Parathyroid adenoma (tissue), 2 donors: Measurements from ENCODE around the gene DIAPH2.

Experiments
- H2AFZ ChIP-seq: fragments of 300-600 bp; sonication (generic); one replicate; pipeline ENCODE4 v1.7.0; 2017; ENCODE audit warnings: antibody characterized with exemption, mild to moderate bottlenecking
- H3K27ac ChIP-seq: fragments of 300-600 bp; sonication (generic); one replicate; pipeline ENCODE4 v1.7.0; 2017
- H3K27me3 ChIP-seq: fragments of 300-600 bp; sonication (generic); one replicate; pipeline ENCODE4 v1.7.0; 2017; ENCODE audit warnings: low read length; ENCODE audit not compliant: control insufficient read depth, insufficient read depth
- H3K36me3 ChIP-seq: fragments of 300-600 bp; sonication (generic); one replicate; pipeline ENCODE4 v1.7.0; 2017; ENCODE audit warnings: low read length; ENCODE audit not compliant: control insufficient read depth, insufficient read depth
- H3K4me1 ChIP-seq: fragments of 300-600 bp; sonication (generic); one replicate; pipeline ENCODE4 v1.7.0; 2017; ENCODE audit warnings: control low read depth
- H3K4me2 ChIP-seq: fragments of 300-600 bp; sonication (generic); one replicate; pipeline ENCODE4 v1.7.0; 2017; ENCODE audit warnings: low read length
- H3K4me3 ChIP-seq: fragments of 300-600 bp; sonication (generic); one replicate; pipeline ENCODE4 v1.7.0; 2017; ENCODE audit warnings: low read depth, low read length
- H3K79me2 ChIP-seq: fragments of 300-600 bp; sonication (generic); one replicate; pipeline ENCODE4 v1.7.0; 2017; ENCODE audit warnings: control low read depth
- H3K9ac ChIP-seq: fragments of 300-600 bp; sonication (generic); one replicate; pipeline ENCODE4 v1.7.0; 2017; ENCODE audit warnings: mild to moderate bottlenecking
- H3K9me3 ChIP-seq: fragments of 300-600 bp; sonication (generic); one replicate; pipeline ENCODE4 v1.7.0; 2017; ENCODE audit warnings: low read length; ENCODE audit not compliant: control insufficient read depth
- CTCF ChIP-seq: fragments of 300-600 bp; sonication (generic); IDR thresholded peaks from one replicate; pipeline ENCODE4 v1.7.0; 2017; ENCODE audit warnings: antibody characterized with exemption, mild to moderate bottlenecking
- donor health status: primary hyperparathyroidism.

The DIAPH2 gene

GRCh38 chrX:97369947-97370346 lies 685.3 kb downstream of the DIAPH2 start:
- no peak overlapping the region for H3K4me3 ChIP-seq
- H2AFZ ChIP-seq: no peak overlapping the region
- no peaks in the 10 kb centered on the region for H3K27me3 ChIP-seq
- no peak overlapping the region for H3K27ac ChIP-seq
- H3K4me2 ChIP-seq: no peak overlapping the region
- no peaks in the 10 kb centered on the region for H3K9me3 ChIP-seq
- H3K36me3 ChIP-seq: no peaks in the 10 kb centered on the region
- no peak overlapping the region for H3K9ac ChIP-seq
- TF ChIP-seq CTCF: no peak
- H3K4me1 ChIP-seq: no peaks in the 10 kb centered on the region
- H3K79me2 ChIP-seq: no peaks in the 10 kb centered on the region

- Histone ChIP-seq H3K4me1 (no peaks in the 10 kb centered on the region), H3K27me3 (no peaks in the 10 kb centered on the region), H3K9ac (no peak overlapping the region), H3K27ac (no peak overlapping the region), H3K4me3 (no peak overlapping the region), H3K36me3 (no peaks in the 10 kb centered on the region), H3K79me2 (no peaks in the 10 kb centered on the region), H3K9me3 (no peaks in the 10 kb centered on the region), H3K4me2 (no peak overlapping the region), H2AFZ (no peak overlapping the region)
- no peak for TF ChIP-seq CTCF
These were observed 687.5 kb downstream of the DIAPH2 start for GRCh38 chrX:97372001-97372766.

- H3K9ac ChIP-seq: no peak overlapping the region
- H3K27ac ChIP-seq: no peak overlapping the region
- H3K4me3 ChIP-seq: no peak overlapping the region
- H3K4me2 ChIP-seq: no peak overlapping the region
- H3K4me1 ChIP-seq: no peaks in the 10 kb centered on the region
- H2AFZ ChIP-seq: no peak overlapping the region
- no peaks in the 10 kb centered on the region for H3K36me3 ChIP-seq
- TF ChIP-seq CTCF: no peak
- H3K79me2 ChIP-seq: no peaks in the 10 kb centered on the region
- H3K27me3 ChIP-seq: no peaks in the 10 kb centered on the region
- H3K9me3 ChIP-seq: no peaks in the 10 kb centered on the region
These were observed 689.6 kb downstream of the DIAPH2 start for GRCh38 chrX:97374266-97374665.

- Histone ChIP-seq H3K4me3 (no peak overlapping the region), H3K36me3 (no peaks in the 10 kb centered on the region), H3K4me1 (no peaks in the 10 kb centered on the region), H3K79me2 (no peaks in the 10 kb centered on the region), H3K4me2 (no peak overlapping the region), H2AFZ (no peak overlapping the region), H3K27me3 (no peaks in the 10 kb centered on the region), H3K27ac (no peak overlapping the region), H3K9ac (no peak overlapping the region), H3K9me3 (no peaks in the 10 kb centered on the region)
- no peak for TF ChIP-seq CTCF
These were observed 695.6 kb downstream of the DIAPH2 start for GRCh38 chrX:97380200-97380599.

- no peak for TF ChIP-seq CTCF
- Histone ChIP-seq H3K9ac (no peak overlapping the region), H2AFZ (no peak overlapping the region), H3K4me1 (no peaks in the 10 kb centered on the region), H3K36me3 (no peaks in the 10 kb centered on the region), H3K9me3 (no peaks in the 10 kb centered on the region), H3K4me3 (no peak overlapping the region), H3K27ac (no peak overlapping the region), H3K27me3 (no peaks in the 10 kb centered on the region), H3K79me2 (no peaks in the 10 kb centered on the region), H3K4me2 (no peak overlapping the region)
These were observed 700.0 kb downstream of the DIAPH2 start for GRCh38 chrX:97384685-97385084.
